HG03439 (cell line): ENCODE results near the gene TNFRSF14.

Experiments used
- ATAC-seq: cut with Tn5 transposase; IDR thresholded peaks from one replicate; pipeline ENCODE4 v1.9.1; 2021; ENCODE audit warnings: mild to moderate bottlenecking, moderate library complexity; ENCODE audit not compliant: unreplicated experiment

TNFRSF14 gene

GRCh38 chr1:2523191-2523890 is 32.8 kb upstream of the TNFRSF14 start:
- ATAC-seq = no peak

DNA sequence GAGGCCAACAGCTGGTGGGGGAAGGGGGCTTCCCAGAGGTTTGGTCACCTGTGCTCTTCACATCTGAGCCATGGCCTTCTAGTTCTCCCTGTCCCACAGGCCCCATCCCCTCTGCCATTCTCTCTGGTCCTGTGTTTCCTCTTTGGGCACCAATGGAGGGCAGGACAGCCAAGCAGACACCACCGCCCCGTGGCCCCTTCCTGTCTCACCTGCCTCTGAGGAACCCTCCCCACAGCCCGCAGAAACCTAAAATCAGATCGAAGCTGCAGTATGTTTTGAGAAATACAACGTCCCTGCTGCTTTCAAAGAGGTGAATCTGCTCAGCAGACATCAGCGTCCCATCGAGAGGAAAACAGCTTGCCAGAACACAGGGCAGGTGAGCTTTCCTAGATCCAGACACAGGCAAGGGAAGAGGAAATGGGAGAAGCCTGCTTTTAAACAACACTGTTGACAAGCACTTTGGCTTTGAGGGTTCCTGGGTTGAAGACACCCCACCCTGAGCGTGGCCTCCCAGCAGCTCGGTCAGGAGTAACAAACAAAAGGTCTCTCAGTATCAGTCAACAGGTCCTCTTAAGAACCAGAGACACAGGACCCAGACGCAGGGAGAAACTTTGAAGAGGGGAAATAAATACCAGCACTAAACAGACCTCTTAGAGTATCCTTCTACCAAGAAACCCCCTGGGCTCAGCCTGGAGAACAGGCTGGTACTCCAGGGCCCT is 32.1 kb upstream of the TNFRSF14 start:
- ATAC-seq = no peak

- ATAC-seq = no peak
Measured at GRCh38 chr1:2525572-2525919, 30.6 kb upstream of the TNFRSF14 start.

DNA sequence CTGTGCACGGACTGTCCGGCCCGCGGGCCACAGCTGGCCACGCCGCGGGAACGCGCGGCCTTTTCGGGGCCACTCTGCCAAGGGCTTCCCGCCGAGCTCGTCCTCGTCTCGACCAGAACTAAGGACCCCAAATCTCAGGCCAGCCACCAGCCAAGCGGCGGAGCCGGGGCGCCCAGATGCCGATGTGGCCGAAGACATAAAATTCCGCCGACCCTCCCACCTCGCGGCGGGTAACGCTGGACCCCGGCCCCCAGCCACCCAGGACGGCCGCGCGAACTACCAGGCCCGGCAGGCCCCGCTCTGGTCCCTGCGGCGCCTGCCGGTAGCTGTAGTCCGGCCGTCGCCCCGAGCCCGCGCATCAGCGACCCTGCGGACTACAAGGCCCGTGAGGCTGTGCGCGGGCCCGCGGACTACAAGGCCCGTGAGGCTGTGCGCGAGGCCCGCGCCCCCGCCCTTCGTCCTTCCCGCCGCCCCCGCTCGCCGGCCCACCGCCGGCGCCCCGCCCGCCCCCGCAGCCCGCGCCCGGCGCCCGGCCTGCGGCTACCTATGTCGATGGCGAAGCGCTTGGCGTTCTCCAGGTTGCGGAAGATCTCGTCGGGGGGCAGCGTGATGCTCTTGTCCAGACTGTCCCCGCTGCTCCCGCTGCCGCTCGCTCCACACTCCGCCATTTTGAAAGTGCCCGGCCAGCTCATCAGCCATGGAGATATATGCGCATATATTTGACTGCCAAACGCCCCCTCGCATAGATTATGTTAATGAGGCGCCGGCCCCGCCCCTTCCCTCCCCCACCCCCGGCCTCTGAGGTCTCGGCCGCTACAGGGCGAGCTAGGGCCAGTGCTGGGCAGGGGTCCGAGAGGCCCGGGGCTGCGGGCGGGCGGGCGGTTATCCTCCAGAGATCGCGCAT is 30.0 kb upstream of the TNFRSF14 start, which contains the start of gene PANK4:
Gene PANK4, minus strand, starts transcription at position 677 of the 904 bp plus-strand sequence. Its CDS starts 9 bp downstream, at position 668.
- peak; percentile 78 for ATAC-seq

DNA sequence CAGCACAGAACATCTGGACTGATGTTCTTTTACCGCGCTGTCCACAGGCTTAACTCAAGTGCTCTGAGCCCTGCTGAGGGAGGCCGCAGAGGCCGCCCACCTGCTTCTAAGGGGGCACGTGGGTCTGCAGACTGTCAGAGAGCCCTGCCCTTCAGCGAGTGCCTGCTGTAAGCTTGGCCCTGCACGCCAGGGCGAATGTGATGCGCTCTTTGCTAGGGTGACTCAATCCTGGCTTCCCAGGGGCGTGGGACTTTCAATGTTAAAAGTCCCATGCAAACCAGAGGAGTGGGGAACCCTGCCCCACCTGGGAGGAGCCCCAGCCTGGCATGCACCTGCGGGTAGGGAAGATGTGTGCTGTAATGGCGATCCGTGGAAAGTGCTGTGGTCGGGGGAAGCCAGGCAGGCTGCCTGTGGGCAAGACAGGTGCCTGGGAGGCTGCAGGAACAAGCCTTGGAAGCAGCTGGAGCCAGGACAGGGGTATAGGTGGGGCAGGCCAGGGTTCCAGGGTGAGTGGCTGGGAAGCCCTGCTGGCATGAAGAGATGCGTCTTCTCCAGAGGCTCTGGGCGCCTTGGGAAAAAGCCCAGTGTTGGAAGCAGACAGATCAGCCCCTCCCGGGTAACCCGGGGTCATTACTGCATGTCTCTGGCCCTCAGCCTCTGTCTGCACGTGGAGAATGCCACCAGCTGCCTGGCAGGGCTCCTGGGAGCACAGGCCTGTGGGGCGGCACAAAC is 29.2 kb upstream of the TNFRSF14 start:
- peak; percentile 26 for ATAC-seq

GRCh38 chr1:2527556-2527860 is 28.7 kb upstream of the TNFRSF14 start:
- ATAC-seq = no peak

DNA sequence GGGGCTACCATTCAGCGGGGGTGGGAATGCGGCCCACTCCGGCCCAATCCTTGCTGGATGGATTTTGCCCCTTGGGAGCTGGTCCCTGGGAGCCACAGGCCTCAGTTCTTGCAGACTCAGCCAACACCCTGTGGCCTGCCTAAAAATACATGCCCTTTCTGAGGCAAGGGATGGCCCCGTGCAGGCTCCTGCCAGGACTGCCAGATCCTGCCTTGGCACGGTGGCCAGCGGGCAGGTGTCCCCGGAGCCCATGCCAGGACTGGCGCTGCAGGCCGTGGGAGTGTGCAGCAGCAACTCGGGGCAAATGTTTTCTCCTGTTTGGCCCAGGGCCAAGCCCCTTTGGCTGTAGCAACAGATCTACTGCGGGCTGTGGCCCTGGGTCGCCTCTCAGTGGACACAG is 28.2 kb upstream of the TNFRSF14 start:
- no peak for ATAC-seq

DNA sequence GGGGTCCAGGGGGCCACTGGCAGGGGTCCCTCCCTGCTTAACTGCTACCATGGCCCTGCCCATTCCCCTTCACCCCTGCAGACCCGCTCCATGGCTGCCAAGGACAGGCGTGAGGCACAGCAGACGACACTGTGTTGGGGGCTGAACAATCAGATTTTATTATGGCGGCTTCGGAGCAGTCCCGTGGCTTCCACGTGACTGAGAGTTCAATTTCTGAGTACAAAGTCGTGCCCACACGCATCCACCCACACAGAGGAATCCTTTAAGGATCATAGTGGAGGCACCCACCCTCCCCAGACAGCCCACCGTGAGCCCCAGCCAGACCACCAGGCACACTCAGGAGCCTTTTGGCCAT is 27.6 kb upstream of the TNFRSF14 start:
- ATAC-seq = no peak

- no peak for ATAC-seq
Measured at GRCh38 chr1:2528966-2529783, 27.0 kb upstream of the TNFRSF14 start.

- no peak for ATAC-seq
Measured at GRCh38 chr1:2529784-2530512, 26.2 kb upstream of the TNFRSF14 start, which contains the start of gene HES5. TSS of gene HES5 (minus strand) at chr1:2530263. CDS start at chr1:2530164, 99 bp downstream.

DNA sequence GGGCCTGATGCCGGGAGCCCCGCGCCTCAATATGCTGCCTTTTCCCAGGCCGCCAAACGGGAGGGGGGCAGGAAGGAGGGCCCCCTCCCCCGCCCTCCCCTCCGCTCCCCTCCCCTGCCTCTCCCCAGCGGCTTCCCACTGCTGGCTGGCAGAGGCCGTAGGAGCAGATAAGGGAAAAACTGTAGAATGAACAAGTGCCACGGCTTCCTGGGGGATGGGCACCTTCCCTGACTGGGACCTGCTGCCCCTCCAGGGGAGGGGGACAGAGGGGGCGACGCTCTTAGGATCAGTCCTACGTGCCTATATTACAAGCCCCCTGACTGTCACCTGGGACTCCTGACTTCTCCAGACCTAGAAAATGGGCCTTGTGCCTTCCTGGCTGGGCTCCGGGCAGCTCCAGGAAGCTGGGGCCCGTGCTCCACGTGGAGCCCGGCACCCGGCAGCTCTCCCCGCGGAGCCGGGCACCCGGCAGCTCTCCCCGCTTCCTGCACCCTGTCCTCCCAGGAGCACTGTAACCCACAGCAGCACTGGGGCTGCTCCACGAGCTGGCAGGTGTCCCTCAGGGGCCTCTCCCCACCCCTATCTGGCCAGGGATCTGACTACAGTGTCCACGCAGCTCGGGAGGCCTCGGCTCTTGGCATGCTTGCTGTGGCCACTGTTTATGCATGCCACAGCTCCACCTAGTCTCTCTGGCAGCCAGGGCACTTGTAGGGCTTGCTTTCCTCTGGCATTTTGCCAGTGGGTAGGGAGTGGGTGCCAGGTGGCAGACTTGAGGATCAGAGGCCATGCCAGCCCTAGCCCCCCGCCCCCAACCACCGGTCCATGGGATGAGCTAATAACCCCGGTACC is 25.4 kb upstream of the TNFRSF14 start:
- no peak for ATAC-seq

- ATAC-seq = no peak
Measured at GRCh38 chr1:2532485-2533160, 23.5 kb upstream of the TNFRSF14 start.

- ATAC-seq = no peak
Measured at GRCh38 chr1:2533365-2533764, 22.8 kb upstream of the TNFRSF14 start.

GRCh38 chr1:2534315-2534686 is 21.9 kb upstream of the TNFRSF14 start:
- no peak for ATAC-seq

GRCh38 chr1:2534687-2535441 is 21.3 kb upstream of the TNFRSF14 start:
- no peak for ATAC-seq

DNA sequence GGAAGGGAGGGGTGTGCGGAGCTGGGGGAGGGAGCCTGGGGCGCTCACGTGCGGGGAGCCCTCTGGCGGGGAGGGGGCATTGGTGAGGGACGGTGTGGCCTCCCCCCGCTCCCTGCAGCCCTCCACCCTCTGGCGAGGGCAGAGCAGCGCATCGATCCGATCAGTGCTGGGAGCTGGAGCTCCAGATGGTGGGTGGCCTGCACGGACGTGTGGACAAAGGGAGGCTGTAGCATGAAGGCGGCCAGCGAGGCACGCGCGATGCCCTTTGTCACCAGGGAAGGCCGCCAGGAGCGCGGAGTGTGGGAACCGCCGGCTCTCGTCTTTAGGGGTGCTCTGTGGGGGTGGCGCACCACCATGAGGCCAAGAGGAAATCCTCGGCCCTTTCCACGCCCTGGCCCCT is 20.7 kb upstream of the TNFRSF14 start:
- ATAC-seq = no peak

DNA sequence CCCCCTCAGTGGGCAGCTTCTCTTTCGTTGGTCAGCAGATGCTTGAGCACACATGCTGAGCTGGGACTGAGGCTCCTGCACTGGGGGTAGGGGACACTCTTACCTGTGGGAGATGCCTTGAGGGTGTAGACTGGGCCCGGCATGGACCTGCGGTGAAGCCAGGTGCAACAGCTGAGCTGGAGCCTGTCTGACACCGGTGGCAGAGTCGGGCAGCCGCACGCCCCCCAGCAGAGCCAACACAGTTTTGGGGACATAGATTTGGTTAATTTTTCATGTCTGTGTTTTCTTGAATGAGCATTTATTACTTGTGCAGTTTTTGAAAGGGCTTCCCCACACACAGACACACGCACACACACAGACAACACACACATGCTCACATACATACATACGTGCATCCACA is 20.2 kb upstream of the TNFRSF14 start:
- no peak for ATAC-seq

GRCh38 chr1:2537784-2538115 is 18.4 kb upstream of the TNFRSF14 start:
- ATAC-seq = no peak
